ENCODE measurements around the gene OR7A17. TPM values are rescaled to one million over a fixed set of nuclear protein-coding genes. Genes with fewer than 3 reads are reported as not detected.
A peak's percentile ranks its signal among the peaks of the same experiment; 100 is the strongest.

OR7A17 gene
- total and polyA plus RNA-seq, 3 donors from 2014 or later, result 0.06 TPM; not detected in 2

DNA sequence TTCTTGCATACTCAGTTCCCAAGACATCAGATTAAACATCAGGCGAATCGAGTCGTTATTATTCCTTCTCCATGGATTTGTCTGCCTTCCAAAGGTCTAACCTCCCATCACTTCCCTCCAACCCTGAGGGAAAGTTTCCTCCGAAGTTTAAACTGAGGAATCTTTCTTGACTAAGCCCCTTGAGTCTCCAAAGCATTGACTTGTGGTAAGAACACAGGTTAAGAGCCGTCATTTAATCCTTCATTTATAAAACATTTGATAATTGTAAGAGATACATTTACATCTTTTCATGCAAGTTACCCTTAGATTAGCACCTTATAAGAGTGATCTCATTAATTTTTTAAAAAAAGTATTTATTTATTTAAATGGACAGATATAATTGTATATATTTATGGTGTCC is 37.1 kb downstream of the OR7A17 start, which contains the start of gene OR7A10:
Gene OR7A10, minus strand, starts transcription at position 101 of the 400 bp plus-strand sequence. CDS start 7,045 bp downstream, outside the sequence.
- no peaks in the 10 kb centered on the region for H3K9me3 ChIP-seq
- 61 to 80% methylated on average over 5 of the region's 5 CpGs for WGBS, 2 donors
- no peaks in the 10 kb centered on the region for H3K27me3 ChIP-seq
- H3K27ac ChIP-seq, result no peak within 1 kb of the TSS
- intact Hi-C loops (cut with DNase I; ENCODE audit: low total_unique reads), result no loop called here
- TF ChIP-seq, protein P1, sequence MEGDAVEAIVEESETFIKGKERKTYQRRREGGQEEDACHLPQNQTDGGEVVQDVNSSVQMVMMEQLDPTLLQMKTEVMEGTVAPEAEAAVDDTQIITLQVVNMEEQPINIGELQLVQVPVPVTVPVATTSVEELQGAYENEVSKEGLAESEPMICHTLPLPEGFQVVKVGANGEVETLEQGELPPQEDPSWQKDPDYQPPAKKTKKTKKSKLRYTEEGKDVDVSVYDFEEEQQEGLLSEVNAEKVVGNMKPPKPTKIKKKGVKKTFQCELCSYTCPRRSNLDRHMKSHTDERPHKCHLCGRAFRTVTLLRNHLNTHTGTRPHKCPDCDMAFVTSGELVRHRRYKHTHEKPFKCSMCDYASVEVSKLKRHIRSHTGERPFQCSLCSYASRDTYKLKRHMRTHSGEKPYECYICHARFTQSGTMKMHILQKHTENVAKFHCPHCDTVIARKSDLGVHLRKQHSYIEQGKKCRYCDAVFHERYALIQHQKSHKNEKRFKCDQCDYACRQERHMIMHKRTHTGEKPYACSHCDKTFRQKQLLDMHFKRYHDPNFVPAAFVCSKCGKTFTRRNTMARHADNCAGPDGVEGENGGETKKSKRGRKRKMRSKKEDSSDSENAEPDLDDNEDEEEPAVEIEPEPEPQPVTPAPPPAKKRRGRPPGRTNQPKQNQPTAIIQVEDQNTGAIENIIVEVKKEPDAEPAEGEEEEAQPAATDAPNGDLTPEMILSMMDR (IDR thresholded peaks at IDR 0.05), result no peak
- TF ChIP-seq POLR2A (IDR thresholded peaks at IDR 0.05), result no peak
- no peaks in the 10 kb centered on the region for H3K36me3 ChIP-seq (ENCODE audit: low read depth, missing control alignments)
- H3K4me3 ChIP-seq, result no peak within 1 kb of the TSS
- DNase-seq, result no peak
- H3K4me1 ChIP-seq, result no peaks in the 10 kb centered on the region

DNA sequence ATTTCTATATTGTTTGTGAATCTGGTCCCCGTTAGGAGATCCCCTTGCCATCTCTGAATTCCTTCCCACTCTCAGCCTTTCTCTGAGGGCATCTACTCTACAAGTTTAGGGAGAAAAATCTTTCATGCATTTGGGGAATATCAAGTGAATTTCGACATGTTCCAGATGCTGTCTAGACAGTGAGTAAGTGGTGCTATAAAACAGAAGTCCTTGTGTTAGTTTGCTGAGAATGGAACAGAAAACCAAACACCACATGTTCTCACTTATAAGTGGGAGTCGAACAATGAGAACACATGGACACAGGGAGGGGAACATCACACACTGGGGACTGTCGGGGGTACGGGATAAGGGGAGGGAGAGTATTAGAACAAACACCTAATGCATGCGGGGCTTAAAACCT is 42.4 kb downstream of the OR7A17 start:
- Histone ChIP-seq H3K36me3 (ENCODE audit: low read depth, missing control alignments) (no peaks in the 10 kb centered on the region), H3K9me3 (no peaks in the 10 kb centered on the region), H3K4me3 (no peak overlapping the region), H3K27me3 (no peaks in the 10 kb centered on the region), H3K27ac (no peak overlapping the region), H3K4me1 (no peaks in the 10 kb centered on the region)
- 48 to 50% methylated on average over 6 of the region's 6 CpGs for WGBS, 2 donors
- no peak for DNase-seq
- intact Hi-C loops (cut with DNase I; ENCODE audit: low total_unique reads), result no loop called here
- no peak for TF ChIP-seq POLR2A (IDR thresholded peaks at IDR 0.05)
- TF ChIP-seq, protein P1 (IDR thresholded peaks at IDR 0.05), result no peak

DNA sequence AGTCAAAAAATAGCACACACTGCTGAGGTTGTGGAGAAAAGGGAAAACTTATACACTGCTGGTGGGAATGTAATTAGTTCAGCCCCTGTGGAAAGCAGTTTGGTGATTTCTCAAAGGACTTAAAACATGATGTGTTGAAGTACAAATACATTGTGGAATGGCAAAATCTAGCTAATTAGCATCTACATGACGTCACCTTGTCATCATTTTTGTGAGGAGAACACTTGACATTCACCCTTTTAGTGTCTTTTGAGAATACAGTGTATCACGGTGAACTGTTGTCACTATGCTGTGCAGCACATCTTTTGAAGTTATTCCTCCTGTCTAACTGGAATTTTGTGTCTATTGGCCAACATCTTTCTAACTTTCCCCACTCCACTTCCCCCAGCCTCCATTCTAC is 42.8 kb downstream of the OR7A17 start:
- Histone ChIP-seq H3K36me3 (ENCODE audit: low read depth, missing control alignments) (no peaks in the 10 kb centered on the region), H3K9me3 (no peaks in the 10 kb centered on the region), H3K4me1 (no peaks in the 10 kb centered on the region), H3K27me3 (no peaks in the 10 kb centered on the region), H3K4me3 (no peak overlapping the region), H3K27ac (no peak overlapping the region)
- 67 to 68% methylated on average over 2 of the region's 2 CpGs for WGBS, 2 donors
- intact Hi-C loops (cut with DNase I; ENCODE audit: low total_unique reads), result no loop called here
- TF ChIP-seq, protein P1 (IDR thresholded peaks at IDR 0.05), result no peak
- no peak for TF ChIP-seq POLR2A (IDR thresholded peaks at IDR 0.05)
- no peak for DNase-seq

DNA sequence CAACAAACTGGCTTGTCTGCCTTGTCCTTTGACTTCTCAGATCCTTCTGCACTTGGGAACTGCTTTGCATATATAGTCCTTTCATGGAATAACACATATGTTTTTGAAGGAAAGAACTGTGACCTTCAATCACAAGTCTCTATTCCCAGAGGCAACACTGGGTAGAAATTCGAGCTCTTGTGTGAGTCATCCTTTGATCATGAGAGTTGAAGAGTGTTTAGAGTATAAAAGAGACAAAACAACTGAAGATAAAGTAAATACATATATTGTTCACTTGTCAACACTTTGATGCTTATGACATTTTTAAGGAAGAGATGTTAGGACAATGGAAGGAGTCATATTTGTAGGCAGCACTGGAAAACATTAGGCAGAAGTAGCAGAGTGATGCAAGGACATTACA is 45.7 kb downstream of the OR7A17 start:
- no peak for DNase-seq
- Histone ChIP-seq H3K27me3 (no peaks in the 10 kb centered on the region), H3K4me3 (no peak overlapping the region), H3K4me1 (peaks cover 8% of the 10 kb centered on the region), H3K36me3 (ENCODE audit: low read depth, missing control alignments) (no peaks in the 10 kb centered on the region), H3K27ac (no peak overlapping the region), H3K9me3 (no peaks in the 10 kb centered on the region)
- 51 to 59% methylated on average over 1 of the region's 1 CpG for WGBS, 2 donors
- no peak for TF ChIP-seq POLR2A (IDR thresholded peaks at IDR 0.05)
- TF ChIP-seq, protein P1 (IDR thresholded peaks at IDR 0.05), result no peak
- intact Hi-C loops (cut with DNase I; ENCODE audit: low total_unique reads), result no loop called here

DNA sequence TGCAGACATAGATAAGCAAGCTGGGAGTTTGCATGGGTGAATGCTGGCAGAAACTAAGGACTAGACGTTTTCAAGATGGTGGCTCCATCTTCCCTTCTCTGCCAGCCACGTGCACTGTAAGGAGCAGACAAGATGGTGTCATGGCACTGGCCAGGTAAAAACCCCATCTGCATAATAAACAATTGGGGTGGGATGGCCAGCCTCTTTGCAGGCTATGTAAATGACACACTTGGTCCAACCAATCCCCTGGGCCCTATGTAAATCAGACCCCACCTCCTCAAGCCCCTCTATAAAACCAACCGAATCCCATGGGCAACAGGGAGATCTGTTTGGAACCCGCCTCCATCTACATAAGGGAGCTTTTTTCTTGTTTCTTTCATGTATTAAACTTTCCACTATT is 48.5 kb downstream of the OR7A17 start:
- Histone ChIP-seq H3K4me1 (peaks cover 8% of the 10 kb centered on the region), H3K9me3 (no peaks in the 10 kb centered on the region), H3K4me3 (no peak overlapping the region), H3K36me3 (ENCODE audit: low read depth, missing control alignments) (no peaks in the 10 kb centered on the region), H3K27me3 (no peaks in the 10 kb centered on the region), H3K27ac (no peak overlapping the region)
- DNase-seq, result peak; percentile 48
- no peak for TF ChIP-seq POLR2A (IDR thresholded peaks at IDR 0.05)
- TF ChIP-seq, protein P1 (IDR thresholded peaks at IDR 0.05), result no peak
- 53 to 58% methylated on average over 4 of the region's 4 CpGs for WGBS, 2 donors
- intact Hi-C loops (cut with DNase I; ENCODE audit: low total_unique reads), result no loop called here
